NCI-H2227 (cell line): ENCODE results near the gene KRTAP10-7.
A peak's percentile ranks its signal among the peaks of the same experiment; 100 is the strongest.
"Not testable (repeated sequence)": the region's sequence is repeated elsewhere in the genome, so short reads cannot be mapped to it uniquely, and the experiment has no call there.

Experiments
- DNase-seq: peaks from one replicate; lab custom pipeline; 2025; ENCODE audit not compliant: unreplicated experiment; lab: John Stamatoyannopoulos, UW

KRTAP10-7 gene

DNA sequence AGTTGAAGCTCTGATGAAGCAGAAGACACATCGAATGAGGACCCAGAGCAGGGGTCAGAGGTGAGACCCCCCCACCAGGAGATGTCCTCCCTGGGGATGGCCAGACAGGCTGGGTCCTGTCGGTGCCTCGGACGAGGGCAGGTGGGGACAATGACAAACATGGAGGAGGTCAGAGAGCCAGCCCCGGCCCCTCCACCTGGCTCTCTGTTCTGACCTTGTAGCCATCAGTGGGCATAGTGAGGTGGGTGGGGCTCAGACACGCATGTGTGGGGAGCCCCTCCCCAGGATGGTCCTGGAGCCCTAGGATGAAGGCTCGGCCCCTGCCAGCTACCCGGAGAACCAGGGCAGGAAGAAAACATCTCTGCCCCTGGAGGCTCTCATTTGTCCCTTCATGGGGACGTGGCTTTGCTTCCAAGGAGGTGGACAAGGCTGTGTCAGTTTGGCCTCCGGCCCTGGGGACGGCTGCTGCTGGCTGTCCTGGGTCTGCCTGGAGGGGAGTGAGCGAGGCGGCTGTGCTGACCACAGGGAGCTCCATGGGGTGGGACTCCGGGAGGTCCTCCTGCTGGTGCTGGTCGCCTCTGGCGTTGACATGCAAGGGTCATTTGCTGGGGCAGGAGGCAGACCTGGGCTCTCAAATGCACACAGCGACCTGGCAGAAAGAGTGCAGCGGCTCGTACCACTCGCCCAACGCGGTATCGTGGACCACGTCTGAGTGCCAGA lies 10.7 kb upstream of the KRTAP10-7 start:
- DNase-seq, result no peak

- DNase-seq, result no peak
Observed at GRCh38 chr21:44590311-44590721, 10.1 kb upstream of the KRTAP10-7 start.

- DNase-seq, result not testable (repeated sequence)
Observed at GRCh38 chr21:44590897-44591800, 9.2 kb upstream of the KRTAP10-7 start.

- DNase-seq, result not testable (repeated sequence)
Observed at GRCh38 chr21:44591801-44592130, 8.6 kb upstream of the KRTAP10-7 start.

- no peak for DNase-seq
Observed at GRCh38 chr21:44592446-44593311, 7.7 kb upstream of the KRTAP10-7 start, which contains the start of gene KRTAP10-6. KRTAP10-6 (minus strand) TSS chr21:44592505; CDS start chr21:44592484, 21 bp downstream.

DNA sequence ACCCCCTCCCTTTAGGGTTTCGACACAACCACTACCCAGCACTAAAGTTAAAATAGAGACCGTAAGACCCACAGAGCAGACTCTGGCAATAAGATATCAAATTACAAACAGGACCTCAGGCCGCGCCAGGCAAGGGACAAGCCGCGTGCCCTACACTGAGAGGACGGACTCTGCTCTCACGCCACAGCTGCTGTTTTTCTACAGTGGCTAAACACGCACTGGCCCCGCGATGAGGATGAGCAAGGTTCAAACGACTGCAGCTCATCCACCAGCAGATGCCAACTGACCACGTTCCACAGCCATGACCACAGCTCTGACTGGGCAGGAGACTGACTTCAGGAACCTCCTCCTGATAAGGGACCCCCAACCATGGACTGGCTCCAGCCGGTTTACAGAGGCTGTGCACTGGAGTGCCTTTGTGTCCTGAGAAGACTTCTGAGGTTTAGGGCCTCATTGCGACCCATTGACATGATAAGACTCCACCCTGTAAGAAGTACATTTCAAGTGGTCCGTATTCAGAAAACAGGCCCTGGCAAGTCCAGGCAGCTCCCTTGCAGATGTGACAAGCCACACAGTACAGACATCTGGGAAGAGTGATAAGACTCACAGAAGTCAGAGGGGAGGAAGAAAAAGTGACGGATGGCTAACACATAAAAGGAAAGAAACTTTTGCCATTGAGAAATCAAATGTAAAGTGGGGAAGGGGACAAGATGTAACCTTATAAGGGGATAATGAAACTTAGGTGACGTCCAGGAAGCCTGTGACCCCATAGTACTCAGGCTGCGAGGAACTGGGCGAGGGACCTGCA lies 6.6 kb upstream of the KRTAP10-7 start:
- no peak for DNase-seq

- no peak for DNase-seq
Observed at GRCh38 chr21:44594406-44594916, 5.9 kb upstream of the KRTAP10-7 start.

DNA sequence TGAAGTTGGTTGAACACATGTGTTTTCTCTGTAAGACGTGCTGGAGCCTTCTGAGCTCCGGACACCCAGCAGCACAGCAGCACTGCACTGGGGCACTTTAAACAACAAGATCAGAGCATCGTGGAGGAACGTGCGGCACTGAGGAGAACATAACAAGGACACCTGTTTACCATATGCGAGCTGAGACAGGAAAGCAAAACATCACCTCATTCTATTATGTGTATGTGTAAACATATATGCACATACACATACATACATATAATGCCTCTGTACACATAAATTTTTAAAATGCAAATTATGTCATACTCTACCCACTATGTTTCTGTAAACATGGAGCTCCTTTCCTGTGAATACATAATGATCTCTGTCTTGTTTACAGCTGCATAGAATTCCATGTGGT lies 4.9 kb upstream of the KRTAP10-7 start:
- no peak for DNase-seq

GRCh38 chr21:44596068-44596725 lies 4.2 kb upstream of the KRTAP10-7 start:
- no peak for DNase-seq

DNA sequence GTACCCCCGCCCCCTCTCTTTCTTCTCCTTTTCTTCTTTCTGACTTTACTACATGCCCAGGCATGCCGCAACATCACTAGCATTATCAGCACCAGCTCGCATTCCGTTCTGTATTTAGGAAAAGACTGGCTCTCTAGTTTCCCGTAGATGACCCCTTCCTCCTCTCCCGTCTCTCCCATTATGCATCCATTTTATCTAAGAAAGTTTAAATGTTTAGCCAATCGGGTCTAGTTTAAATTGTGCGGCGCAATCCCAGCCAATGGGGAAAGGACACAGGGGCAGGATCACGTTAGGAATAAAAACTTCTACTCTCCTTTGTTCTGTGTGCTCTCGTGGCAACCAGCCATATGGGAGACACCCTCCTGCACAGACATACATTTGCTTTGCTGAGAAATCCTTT lies 2.3 kb upstream of the KRTAP10-7 start:
- DNase-seq, result peak; percentile 43

DNA sequence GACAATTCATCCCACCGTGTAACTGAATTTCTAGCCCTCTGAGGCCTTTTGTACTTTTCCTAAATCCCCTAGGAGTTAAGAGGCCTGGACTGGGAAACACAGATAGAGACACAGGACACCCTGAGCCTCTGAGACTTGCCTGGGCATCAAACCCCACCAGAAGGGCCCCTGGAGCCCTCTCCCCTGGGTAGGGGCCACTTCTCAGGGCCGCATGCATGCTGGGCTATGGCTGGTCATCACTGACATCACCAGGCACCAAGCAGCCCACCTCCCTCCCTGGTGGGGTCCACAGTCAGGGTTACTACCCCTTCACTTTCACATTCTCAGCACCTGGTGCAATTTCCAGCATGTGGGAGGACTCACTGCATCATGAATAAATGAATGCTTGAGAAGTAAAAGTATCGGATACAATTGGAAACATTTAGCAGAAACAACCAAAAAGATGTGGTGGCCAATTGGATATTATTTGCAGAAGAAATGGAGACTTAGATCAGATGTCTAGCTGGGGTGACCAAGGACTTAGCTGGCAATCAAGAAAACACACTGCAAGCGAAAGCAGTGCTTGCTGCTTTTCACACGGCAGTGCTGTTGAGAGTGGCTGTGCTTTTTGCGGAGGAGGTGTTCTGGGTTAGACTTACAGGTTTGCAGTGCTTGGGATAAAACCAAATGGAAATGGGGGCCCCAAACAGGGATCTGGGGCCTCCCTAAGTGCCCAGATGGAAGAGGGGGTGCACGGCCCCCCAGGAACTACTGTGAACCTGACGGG lies 950 bp upstream of the KRTAP10-7 start:
- DNase-seq, result no peak

GRCh38 chr21:44601091-44601490 lies 694 bp downstream of the KRTAP10-7 start:
- peak; percentile 14 for DNase-seq

DNA sequence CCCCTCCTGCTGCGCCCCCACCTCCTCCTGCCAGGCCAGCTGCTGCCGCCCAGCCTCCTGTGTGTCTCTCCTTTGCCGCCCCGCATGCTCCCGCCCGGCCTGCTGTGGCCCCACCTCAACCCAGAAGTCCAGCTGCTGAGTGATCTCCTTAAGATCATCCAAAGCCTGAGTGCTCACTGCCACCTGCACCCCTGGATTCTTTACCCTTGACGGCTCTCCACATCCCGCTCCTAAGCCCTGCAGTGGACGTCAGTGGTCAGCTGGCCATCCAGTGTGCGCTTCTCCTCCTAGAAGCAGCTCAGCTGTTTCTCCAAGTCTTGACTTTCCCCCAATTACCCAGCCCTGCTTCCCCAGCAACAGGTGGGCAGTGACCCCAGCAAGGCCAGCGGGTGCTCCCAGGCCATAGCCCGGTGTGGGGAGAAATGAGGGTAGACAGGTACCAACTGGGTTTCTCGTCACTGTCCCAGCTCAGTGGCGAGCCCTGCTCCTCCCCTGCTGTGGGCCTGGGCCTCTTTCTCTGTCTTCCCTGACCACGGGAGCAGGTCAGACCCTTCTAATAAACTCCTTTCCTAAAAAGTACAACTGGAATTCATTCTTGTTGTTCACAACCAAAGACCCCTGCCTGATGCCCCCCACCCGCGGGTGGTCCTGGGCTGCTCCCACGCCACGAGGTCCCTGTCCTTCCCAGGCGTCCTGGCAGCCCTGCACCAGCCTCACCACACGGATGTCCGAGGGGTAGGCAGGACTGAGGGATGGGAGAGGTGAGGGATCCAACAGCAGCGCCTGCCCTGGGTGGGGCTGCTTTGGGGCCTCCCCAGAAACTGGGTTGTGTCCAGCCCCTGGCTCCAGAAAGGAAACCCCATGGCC lies 1.4 kb downstream of the KRTAP10-7 start:
- DNase-seq, result no peak

DNA sequence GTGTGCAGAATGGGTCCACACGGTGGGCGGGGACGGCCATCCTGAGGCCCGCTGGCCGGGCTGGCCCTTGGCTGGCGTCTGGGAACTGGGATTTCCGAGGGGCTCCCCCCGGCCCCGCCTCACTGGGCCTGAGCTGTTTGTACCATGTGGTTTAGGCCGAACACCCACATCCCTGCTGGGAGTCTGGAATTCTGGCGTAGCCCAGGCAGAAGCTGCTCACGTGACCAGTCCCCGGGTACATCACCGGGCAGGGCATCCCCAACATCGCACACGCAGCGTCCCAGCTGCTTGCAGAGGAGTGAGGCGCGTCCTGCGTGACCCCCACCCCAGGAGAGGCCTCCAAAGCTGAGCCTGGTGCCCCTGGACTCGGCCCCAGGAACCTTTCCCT lies 2.1 kb downstream of the KRTAP10-7 start:
- no peak for DNase-seq

GRCh38 chr21:44603109-44603875 lies 2.9 kb downstream of the KRTAP10-7 start:
- DNase-seq, result no peak

DNA sequence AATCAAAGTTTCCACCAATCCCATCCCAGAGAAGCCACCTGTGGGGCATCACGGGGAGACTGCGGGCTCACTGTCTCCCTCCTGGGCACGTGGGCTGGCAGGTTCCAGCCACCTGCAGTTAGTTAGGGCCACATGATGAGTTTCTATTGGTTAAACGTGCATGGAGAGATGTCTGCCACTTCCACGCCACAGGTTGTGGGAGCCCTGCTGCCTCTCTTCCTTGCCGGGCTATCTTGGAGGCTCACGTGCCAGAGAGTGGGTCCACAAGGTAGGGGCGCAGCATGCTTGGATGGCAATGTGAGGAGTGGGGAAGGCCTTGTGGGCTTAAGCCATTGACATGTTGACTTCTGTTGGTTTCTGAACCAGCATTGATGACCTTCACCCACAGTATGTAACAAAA lies 3.5 kb downstream of the KRTAP10-7 start:
- no peak for DNase-seq

DNA sequence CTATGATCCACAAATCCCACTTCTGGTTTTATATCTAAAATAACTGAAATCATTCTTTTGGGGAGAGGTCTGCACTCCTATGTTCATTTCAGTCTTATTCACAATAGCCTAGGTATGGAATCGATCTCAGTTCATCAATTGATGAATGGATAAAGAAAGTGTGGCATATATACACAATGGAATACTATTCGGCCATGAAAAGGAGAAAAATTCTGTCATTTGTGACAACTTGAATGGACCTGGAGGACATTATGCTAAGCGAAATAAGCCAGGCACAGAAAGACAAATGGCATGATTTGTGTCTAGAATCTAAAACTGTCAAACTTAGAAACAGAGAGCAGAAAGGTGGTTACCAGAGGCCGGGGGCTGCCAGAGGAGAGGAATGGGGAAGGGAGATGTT lies 6.1 kb downstream of the KRTAP10-7 start:
- DNase-seq, result no peak
